ENCODE measurements around the gene GLA.

GLA gene

GRCh38 chrX:101393530-101394305 lies 14.0 kb downstream of the GLA start:
- no peak for TF ChIP-seq CTCF (IDR thresholded peaks at IDR 0.05; ENCODE audit: low read depth, low read length, missing control alignments)
- DNase-seq (ENCODE audit: extremely low read depth, low read depth), result no peak
- peak overlapping the region; percentile 74 for H3K4me3 ChIP-seq (replicated peaks; ENCODE audit: low read depth, low read length)

- no peak for TF ChIP-seq CTCF (IDR thresholded peaks at IDR 0.05; ENCODE audit: low read depth, low read length, missing control alignments)
- DNase-seq (ENCODE audit: extremely low read depth, low read depth), result no peak
- H3K4me3 ChIP-seq (replicated peaks; ENCODE audit: low read depth, low read length), result peak overlapping the region; percentile 74
Measured at GRCh38 chrX:101391831-101392230, 15.9 kb downstream of the GLA start.

- peak; percentile 73 for TF ChIP-seq CTCF (IDR thresholded peaks at IDR 0.05; ENCODE audit: low read depth, low read length, missing control alignments)
- peak; percentile 60 for DNase-seq (ENCODE audit: extremely low read depth, low read depth)
- peak within 1 kb of the TSS; percentile 74 for H3K4me3 ChIP-seq (replicated peaks; ENCODE audit: low read depth, low read length)
Measured at GRCh38 chrX:101390664-101391525, 16.8 kb downstream of the GLA start, which contains the start of gene RPL36A. RPL36A (plus strand) TSS chrX:101391011; CDS start chrX:101391044, 33 bp downstream.

GRCh38 chrX:101388604-101389003 lies 19.1 kb downstream of the GLA start:
- no peak overlapping the region for H3K4me3 ChIP-seq (replicated peaks; ENCODE audit: low read depth, low read length)
- DNase-seq (ENCODE audit: extremely low read depth, low read depth), result no peak

GRCh38 chrX:101386542-101386885 lies 21.2 kb downstream of the GLA start:
- H3K4me3 ChIP-seq (replicated peaks; ENCODE audit: low read depth, low read length), result no peak overlapping the region
- TF ChIP-seq CTCF (IDR thresholded peaks at IDR 0.05; ENCODE audit: low read depth, low read length, missing control alignments), result no peak
- DNase-seq (ENCODE audit: extremely low read depth, low read depth), result no peak

More at GRCh38 chrX:101388604-101389003, 19.1 kb downstream of the GLA start:
- no peak for TF ChIP-seq CTCF (IDR thresholded peaks at IDR 0.05; ENCODE audit: low read depth, low read length, missing control alignments)

GRCh38 chrX:101385795-101386541 lies 21.8 kb downstream of the GLA start, which contains the start of gene BTK:
BTK (minus strand) TSS chrX:101386191; CDS start chrX:101375284, 10,907 bp downstream.
- DNase-seq (ENCODE audit: extremely low read depth, low read depth), result no peak
- TF ChIP-seq CTCF (IDR thresholded peaks at IDR 0.05; ENCODE audit: low read depth, low read length, missing control alignments), result no peak
- no peak within 1 kb of the TSS for H3K4me3 ChIP-seq (replicated peaks; ENCODE audit: low read depth, low read length)

Measured in HFF-Myc (cell line).